GM18505 (cell line): ENCODE data around the gene UBE2D2.

Experiments used
- ATAC-seq: cut with Tn5 transposase; IDR thresholded peaks from one replicate; pipeline ENCODE4 v1.9.1; 2021; ENCODE audit not compliant: unreplicated experiment
- POLR2A ChIP-seq: IDR thresholded peaks from 4 replicates; pipeline ENCODE4 v1.6.1; 2011; ENCODE audit warnings: borderline replicate concordance; ENCODE audit not compliant: insufficient read depth, insufficient read length; ENCODE audit errors: extremely low read depth

Gene UBE2D2

GRCh38 chr5:139668064-139668880 lies 107.1 kb downstream of the UBE2D2 start:
- ATAC-seq, result no peak
- TF ChIP-seq POLR2A, result peak; percentile 58

- peak; percentile 14 for TF ChIP-seq POLR2A
- ATAC-seq, result no peak
Measured at GRCh38 chr5:139668924-139669661, 108.0 kb downstream of the UBE2D2 start.

- TF ChIP-seq POLR2A, result peak; percentile 68
- peak; percentile 34 for ATAC-seq
Measured at GRCh38 chr5:139669662-139670368, 108.7 kb downstream of the UBE2D2 start.

GRCh38 chr5:139670369-139671095 lies 109.4 kb downstream of the UBE2D2 start:
- peak; percentile 41 for TF ChIP-seq POLR2A
- peak; percentile 45 for ATAC-seq

- ATAC-seq, result no peak
- peak; percentile 23 for TF ChIP-seq POLR2A
Measured at GRCh38 chr5:139671096-139671841, 110.1 kb downstream of the UBE2D2 start.

GRCh38 chr5:139675213-139675612 lies 114.1 kb downstream of the UBE2D2 start:
- no peak for TF ChIP-seq POLR2A
- no peak for ATAC-seq

GRCh38 chr5:139675825-139676224 lies 114.7 kb downstream of the UBE2D2 start:
- no peak for TF ChIP-seq POLR2A
- no peak for ATAC-seq

GRCh38 chr5:139676406-139676805 lies 115.3 kb downstream of the UBE2D2 start:
- TF ChIP-seq POLR2A, result no peak
- no peak for ATAC-seq

- no peak for ATAC-seq
- TF ChIP-seq POLR2A, result no peak
Measured at GRCh38 chr5:139676951-139677735, 116.0 kb downstream of the UBE2D2 start.
